GM19328 (cell line): ENCODE results near the gene CCSER1.
A peak's percentile ranks its signal among the peaks of the same experiment; 100 is the strongest.

Experiments used
- ATAC-seq: cut with Tn5 transposase; IDR thresholded peaks from one replicate; pipeline ENCODE4 v1.9.1; 2021; ENCODE audit warnings: mild to moderate bottlenecking, moderate library complexity; ENCODE audit not compliant: unreplicated experiment

Gene CCSER1

DNA sequence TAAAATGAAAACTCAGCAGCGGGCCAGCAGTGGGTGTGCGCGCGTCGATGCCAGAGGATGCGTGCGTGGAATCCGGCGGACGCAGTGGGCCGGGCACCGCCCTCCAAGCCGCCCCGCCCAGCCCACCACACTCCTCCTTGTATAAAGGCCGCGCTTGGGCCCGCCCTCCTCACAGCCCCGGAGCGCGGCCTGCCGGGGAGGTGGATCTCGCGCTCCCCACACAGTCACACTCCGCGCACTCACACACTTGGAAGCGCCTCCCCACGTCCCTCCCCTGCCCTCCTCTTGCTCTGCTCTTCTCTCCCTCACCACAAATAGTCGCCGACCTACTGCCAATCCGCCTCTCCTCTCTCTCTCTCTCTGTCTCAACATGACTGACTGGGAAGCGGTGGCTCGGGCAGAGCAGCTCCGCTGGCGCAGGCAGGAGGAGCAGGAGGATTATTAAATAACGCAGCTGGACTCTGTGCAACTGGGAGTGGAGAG is at the start of gene CCSER1:
TSS of gene CCSER1 (plus strand) at position 172 of the 483 bp plus-strand sequence.
- peak; percentile 83 for ATAC-seq

DNA sequence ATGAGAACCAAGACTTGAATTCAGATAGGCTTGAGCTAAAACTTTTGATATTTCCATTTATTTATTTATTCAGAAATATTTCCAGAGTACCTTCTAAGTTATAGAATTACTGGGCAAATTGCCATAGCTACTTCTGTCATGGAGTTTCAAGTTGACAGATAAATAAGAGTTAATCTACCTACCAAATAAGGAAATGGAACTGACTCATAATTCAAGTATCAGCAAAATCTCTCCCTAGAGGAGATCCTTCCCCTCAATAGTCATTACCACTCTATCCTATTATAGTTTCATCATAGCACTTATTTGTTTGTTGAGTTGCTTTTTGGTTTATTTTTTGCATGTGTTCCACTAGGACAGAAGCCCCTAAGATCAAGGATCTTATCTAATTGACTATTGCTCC is 48.8 kb upstream of the CCSER1 start:
- peak; percentile 57 for ATAC-seq

GRCh38 chr4:90080116-90080515 is 47.1 kb upstream of the CCSER1 start:
- no peak for ATAC-seq

DNA sequence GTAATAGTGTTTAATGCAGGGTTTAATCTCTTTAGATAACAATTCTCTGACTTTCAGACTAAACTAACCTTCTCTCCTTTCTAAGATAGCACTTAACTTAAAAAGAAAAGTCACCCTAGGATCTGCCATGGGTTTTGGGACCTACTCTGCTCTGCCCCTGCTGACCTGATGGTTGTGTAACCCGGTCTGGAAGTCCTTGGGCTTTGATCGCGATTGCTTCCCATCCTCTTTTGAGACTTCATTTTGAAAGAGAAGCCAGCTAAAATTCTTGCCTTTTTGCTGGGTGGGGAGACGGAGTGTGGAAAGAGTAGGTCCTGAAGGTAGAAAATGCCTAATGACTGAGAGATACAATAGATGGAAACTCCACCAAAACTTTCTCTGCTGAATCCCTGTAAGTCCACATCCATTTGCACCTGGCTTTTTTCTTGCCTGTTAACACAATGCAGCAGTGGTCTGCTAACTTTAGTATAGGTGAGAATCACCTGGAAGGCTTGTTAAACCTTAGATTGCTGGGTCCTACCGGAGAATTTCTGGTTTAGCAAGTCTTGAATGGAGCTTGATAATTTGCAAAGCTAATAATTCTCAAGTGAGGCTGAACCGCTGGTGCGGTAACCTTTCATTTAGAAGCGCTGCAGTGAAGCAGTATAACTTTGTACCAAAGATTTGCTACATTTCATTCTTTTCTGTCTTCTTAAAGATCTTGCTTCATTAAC is 45.6 kb upstream of the CCSER1 start:
- ATAC-seq, result no peak

DNA sequence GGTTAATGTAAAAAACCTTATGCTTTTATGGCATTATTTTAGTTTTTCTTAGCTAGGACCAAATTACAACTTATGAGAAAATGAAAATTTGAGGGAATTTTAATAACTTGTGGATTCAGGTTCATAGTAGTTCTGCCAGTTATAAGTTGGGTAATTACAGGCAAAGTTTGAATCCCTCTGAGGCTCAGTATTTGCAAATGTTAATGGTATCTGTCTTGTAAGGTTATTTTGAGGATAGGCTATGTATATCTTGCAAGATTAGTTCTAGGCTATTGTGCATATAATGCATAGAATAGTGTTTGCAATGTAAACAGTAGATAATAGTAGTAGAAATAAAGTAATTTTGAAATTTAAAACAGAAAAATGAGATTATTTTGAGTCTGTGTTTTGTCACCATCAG is 44.7 kb upstream of the CCSER1 start:
- ATAC-seq, result no peak

GRCh38 chr4:90084277-90084966 is 42.8 kb upstream of the CCSER1 start:
- no peak for ATAC-seq

GRCh38 chr4:90084967-90085295 is 42.3 kb upstream of the CCSER1 start:
- no peak for ATAC-seq

DNA sequence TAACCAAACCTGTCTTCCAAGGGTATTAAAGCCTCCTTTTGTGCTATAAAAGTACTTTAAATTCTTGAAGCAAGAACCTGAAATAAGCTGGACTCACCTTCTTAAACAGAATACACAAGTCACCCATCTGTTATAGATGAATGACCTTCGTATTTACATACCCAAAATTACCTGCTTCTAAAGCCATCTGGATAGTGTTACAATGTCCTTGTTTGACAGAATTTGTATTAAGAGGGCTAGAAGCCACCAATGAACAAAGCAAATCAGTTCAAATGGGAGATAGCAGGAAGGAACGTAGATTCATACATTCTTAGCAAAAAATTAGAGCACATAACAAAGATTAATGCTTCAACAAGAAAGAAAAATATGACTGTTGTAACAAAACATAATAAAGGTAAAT is 33.7 kb upstream of the CCSER1 start:
- no peak for ATAC-seq

GRCh38 chr4:90095000-90095399 is 32.2 kb upstream of the CCSER1 start:
- ATAC-seq, result no peak

GRCh38 chr4:90099812-90100211 is 27.4 kb upstream of the CCSER1 start:
- no peak for ATAC-seq

GRCh38 chr4:90103991-90104390 is 23.2 kb upstream of the CCSER1 start:
- ATAC-seq, result no peak

DNA sequence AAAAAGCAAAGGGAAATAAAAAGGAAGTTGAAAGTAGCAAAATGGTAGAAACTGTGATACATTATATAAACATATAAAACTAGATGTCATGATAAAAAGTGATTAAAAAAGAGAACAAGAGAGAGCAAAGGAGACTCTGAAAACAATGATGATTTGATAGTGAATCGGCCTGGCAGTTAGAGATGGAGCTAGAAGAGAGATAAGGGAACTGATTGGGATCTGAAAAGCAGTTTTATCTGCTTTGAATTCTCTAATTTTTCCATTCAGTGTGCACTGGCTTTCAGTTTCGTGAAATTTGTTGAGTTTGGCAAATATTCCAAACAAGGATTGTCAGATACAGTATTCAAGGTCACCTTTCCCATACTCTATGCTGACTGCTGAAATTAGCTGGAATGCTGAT is 21.9 kb upstream of the CCSER1 start:
- no peak for ATAC-seq

- ATAC-seq, result no peak
These were observed 14.5 kb upstream of the CCSER1 start for GRCh38 chr4:90112715-90113114.

DNA sequence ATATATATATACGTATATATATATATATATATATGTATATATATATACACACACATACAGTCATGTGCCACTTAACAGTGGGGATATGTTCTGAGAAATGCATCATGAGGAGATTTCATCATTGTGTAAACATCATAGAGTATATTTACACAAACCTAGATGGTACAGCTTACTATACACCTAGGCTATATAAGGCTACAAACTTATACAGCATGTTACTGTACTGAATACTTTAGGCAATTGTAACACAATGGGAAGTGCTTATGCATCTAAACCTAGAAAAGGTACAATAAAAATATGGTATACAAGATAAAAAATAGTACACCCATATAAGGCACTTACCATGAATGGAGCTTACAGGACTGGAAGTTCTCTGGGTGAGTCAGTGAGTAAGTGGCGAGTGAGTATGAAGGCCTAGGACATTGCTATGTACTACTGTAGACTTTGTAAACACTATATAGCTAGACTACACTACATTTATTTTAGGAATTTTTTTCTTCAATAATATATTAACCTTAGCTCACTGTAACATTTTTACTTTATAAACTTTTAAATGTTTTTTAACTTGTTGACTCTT is 13.2 kb upstream of the CCSER1 start:
- no peak for ATAC-seq

- peak; percentile 70 for ATAC-seq
These were observed 8.5 kb upstream of the CCSER1 start for GRCh38 chr4:90118527-90119195.

DNA sequence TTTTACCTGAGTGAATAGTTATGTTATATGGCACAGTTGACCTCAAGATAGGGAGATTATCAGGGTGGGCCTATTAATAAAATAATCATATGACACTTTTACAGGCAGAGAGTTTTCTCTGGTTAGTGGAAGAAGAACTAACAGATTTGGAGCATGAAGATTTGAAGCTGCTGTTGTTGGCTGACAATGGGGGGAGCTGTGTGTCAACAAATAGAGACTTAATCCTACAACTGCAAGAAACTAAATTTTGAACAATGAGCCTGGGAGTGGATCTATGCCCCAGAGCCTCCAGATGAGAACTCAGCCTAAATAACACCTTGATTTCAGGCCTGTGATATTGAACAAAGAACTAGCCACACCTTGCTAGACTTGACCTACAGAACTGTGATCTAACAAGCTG is 7.2 kb upstream of the CCSER1 start:
- ATAC-seq, result no peak

- ATAC-seq, result no peak
These were observed 6.4 kb upstream of the CCSER1 start for GRCh38 chr4:90120815-90121214.

DNA sequence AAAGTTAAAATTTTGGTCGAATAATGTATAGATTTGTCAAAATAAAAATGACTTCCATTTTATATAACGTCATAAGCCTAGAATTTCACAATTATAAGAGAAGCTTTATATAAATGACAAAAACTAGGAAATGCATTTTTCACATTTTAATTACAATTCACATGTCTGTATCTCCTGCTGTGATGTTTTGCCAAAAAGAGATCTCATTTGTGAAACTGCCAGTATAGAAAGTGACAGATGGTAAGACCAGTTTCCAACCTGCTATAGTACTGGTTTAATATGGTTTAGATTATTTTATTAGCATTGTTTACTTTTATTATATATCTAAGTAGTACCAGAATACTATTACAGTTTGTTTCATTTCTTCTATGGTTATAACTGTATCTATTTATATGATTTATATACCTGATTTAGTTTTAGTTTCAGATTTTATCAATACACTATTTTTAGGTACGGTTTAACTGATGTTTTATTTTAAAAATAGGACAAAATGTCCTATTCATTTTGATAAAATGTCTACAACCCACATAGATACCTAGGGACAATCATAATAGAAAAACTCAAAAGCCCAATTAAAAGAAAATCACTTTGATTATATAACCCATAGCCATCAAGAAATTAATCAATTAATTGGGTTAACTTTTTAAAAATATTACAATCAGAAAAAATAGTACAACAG is 5.4 kb upstream of the CCSER1 start:
- ATAC-seq, result no peak

GRCh38 chr4:90122355-90122748 is 4.8 kb upstream of the CCSER1 start:
- ATAC-seq, result no peak

DNA sequence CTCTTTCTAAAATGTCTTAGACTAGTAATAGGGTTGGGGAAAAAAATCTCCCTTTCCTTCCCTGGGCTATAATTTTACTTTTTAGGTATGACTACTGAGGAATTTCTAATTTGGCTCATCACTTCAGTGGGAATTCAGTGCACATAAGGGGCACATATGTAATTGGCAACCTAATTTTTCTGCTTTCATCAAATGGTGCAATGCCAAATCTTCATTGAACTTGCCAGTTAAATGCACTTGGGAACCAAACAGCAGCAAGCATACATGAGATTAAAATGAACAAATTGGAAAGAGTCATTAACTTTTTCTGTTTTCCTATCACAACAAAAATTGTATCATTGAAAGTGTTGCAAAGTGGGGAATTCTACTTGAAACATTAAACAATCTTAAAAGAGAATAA is 2.9 kb upstream of the CCSER1 start:
- no peak for ATAC-seq

DNA sequence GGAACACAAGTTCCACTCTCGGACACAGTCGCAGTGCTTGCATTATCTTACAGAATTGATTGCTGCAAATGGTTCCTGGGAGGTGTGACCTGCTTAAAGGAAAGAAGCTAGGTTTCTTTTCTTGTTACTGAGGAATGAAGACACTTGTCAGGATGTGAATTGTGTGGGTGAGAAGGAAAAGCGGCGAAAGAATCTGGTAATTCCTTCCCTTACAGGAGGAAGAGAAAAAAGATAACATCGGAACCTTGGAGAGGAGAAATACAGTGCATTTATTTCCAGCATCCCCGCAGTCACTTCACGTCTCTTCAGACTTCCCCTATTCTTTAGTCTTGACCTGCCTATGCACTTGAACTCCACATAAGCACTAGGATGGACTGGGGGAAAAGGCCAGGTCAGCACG is 389 bp upstream of the CCSER1 start:
- ATAC-seq, result no peak
